ENCODE measurements around the gene RABGEF1. TPM values are rescaled to one million over a fixed set of nuclear protein-coding genes. Genes with fewer than 3 reads are reported as not detected.
"Not testable (repeated sequence)": the region's sequence is repeated elsewhere in the genome, so short reads cannot be mapped to it uniquely, and the experiment has no call there.

The RABGEF1 gene
- total and polyA plus RNA-seq, 12 donors: 23.6 to 50.2 (median 34.1) TPM

GRCh38 chr7:66757939-66758338 is 17.4 kb downstream of the RABGEF1 start:
- peaks cover 9 to 29% of the 10 kb centered on the region in 2 donors for H3K4me1 ChIP-seq (replicated peaks in 1 of 2)
- H3K4me3 ChIP-seq: no peak overlapping the region
- H3K9me3 ChIP-seq (replicated peaks in 1 of 3): no peaks in the 10 kb centered on the region
- TF ChIP-seq POLR2A (IDR thresholded peaks at IDR 0.05): no peak
- TF ChIP-seq, protein P1, sequence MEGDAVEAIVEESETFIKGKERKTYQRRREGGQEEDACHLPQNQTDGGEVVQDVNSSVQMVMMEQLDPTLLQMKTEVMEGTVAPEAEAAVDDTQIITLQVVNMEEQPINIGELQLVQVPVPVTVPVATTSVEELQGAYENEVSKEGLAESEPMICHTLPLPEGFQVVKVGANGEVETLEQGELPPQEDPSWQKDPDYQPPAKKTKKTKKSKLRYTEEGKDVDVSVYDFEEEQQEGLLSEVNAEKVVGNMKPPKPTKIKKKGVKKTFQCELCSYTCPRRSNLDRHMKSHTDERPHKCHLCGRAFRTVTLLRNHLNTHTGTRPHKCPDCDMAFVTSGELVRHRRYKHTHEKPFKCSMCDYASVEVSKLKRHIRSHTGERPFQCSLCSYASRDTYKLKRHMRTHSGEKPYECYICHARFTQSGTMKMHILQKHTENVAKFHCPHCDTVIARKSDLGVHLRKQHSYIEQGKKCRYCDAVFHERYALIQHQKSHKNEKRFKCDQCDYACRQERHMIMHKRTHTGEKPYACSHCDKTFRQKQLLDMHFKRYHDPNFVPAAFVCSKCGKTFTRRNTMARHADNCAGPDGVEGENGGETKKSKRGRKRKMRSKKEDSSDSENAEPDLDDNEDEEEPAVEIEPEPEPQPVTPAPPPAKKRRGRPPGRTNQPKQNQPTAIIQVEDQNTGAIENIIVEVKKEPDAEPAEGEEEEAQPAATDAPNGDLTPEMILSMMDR (IDR thresholded peaks at IDR 0.05): no peak
- H3K36me3 ChIP-seq (replicated peaks in 1 of 2): no peaks in the 10 kb centered on the region
- intact Hi-C loops (cut with DNase I): no loop called here
- peak overlapping the region in 4 of 5 donors; percentile 9 to 26 (median 17) for H3K27ac ChIP-seq
- H3K27me3 ChIP-seq: no peaks in the 10 kb centered on the region
- DNase-seq: peak in 1 of 7 donors; percentile 53
- WGBS, 4 donors: 28 to 42% (median 36%) methylated on average over 6 of the region's 6 CpGs

DNA sequence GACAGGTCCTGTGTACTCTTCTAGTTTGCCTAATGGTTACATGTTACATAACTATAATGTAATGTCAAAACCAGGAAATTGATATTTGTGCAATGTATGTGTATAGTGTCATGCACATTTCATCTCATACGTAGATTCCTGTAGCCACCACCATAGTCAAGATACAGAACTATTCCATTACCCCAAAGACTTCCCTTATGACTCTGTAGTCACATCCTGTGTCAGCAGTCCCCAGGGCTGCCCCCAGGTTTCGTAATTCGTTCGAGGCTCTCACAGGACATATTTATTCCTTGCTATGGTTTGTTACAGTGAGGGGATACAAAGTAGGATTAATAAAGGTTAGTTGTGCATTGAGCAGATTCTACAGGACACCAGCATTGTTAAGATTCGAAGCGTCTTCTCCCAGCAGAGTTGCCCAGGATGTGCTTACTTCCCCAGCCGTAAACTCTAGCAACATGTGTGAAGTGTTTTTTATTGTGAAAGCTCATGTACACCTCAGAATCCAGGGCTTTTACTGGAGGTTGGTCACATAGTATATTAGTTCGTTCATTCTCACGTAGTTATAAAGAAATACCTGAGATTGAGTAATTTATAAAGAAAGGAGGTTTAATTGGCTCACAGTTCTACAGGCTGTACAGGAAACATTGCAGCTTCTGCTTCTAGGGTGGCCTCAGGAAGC is 18.6 kb downstream of the RABGEF1 start:
- no peaks in the 10 kb centered on the region for H3K27me3 ChIP-seq

DNA sequence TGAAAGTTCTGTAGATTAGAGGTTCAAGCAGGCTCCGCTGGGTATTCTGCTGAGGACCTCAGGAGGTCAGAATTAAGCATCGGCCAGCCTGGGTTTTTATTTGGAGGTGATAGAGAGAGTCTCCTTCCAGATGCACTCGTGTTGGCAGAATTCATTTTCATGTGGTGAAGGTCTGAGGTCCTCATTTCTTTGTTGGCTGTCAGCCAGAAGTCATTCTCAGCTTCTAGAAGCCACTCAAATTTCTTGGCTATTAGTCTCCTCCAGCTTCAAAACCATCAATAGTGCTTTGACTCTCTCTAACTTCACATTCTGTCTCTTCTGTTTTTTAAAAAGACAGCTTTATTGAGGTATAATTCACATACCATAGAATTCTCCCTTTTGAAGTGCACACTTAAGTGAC is 22.6 kb downstream of the RABGEF1 start:
- intact Hi-C loops (cut with DNase I): not testable (repeated sequence)
- WGBS, 4 donors: 71 to 89% (median 78%) methylated on average over 3 of the region's 3 CpGs

More for the DNA sequence above, 18.6 kb downstream of the RABGEF1 start:
- intact Hi-C loops (cut with DNase I): no loop called here
- peak in 1 of 7 donors; percentile 47 for DNase-seq
- H3K36me3 ChIP-seq (replicated peaks in 1 of 2): no peaks in the 10 kb centered on the region
- TF ChIP-seq POLR2A (IDR thresholded peaks at IDR 0.05): no peak
- TF ChIP-seq, protein P1 (IDR thresholded peaks at IDR 0.05): no peak
- H3K9me3 ChIP-seq (replicated peaks in 1 of 3): no peaks in the 10 kb centered on the region
- WGBS, 4 donors: 83 to 92% (median 88%) methylated on average over 9 of the region's 9 CpGs
- no peak overlapping the region for H3K27ac ChIP-seq
- H3K4me3 ChIP-seq: no peak overlapping the region
- peaks cover 9 to 25% of the 10 kb centered on the region in 2 donors for H3K4me1 ChIP-seq (replicated peaks in 1 of 2)

DNA sequence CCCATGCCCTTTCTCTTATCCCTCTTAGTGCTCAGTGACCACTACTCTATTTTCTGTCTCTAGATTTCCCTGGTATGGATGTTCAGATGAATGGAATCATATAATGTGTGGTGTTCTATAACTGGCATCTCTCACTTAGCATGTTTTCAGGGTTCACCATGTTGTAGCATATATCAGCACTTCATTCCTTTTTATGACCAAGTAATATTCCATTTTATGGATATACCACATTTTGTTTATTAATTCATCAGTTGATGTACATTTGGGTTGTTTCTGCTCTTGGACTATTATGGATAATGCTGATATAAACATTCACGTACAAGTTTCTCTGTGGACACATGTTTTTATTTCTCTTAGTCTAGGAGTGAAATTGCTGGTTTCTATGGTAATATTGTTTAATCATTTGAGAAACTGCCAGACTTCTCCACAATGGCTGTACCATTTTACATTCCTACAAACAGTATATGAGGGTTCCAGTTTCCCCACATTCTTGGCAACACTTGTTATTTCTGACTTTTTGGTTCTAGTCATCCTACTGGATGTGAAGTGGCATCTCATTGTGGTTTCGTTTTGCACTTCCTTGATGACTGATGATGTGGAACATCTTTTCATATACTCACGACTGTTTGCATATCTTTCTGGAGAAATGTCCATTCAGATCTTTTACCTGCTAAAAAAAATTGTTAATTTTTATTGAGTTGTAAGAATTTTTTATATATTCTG is 23.3 kb downstream of the RABGEF1 start:
- H3K4me3 ChIP-seq; DNase-seq; intact Hi-C loops (cut with DNase I); H3K27me3 ChIP-seq; H3K36me3 ChIP-seq (replicated peaks in 1 of 2); H3K9me3 ChIP-seq (replicated peaks in 1 of 3); H3K27ac ChIP-seq: not testable (repeated sequence)
- peaks cover 10 to 14% of the 10 kb centered on the region in 2 donors for H3K4me1 ChIP-seq (replicated peaks in 1 of 2)
- 81 to 90% (median 83%) methylated on average over 3 of the region's 3 CpGs for WGBS, 4 donors

More for the DNA sequence above, 22.6 kb downstream of the RABGEF1 start:
- H3K27me3 ChIP-seq; H3K9me3 ChIP-seq (replicated peaks in 1 of 3); DNase-seq; H3K4me3 ChIP-seq; H3K27ac ChIP-seq; H3K36me3 ChIP-seq (replicated peaks in 1 of 2): not testable (repeated sequence)
- H3K4me1 ChIP-seq (replicated peaks in 1 of 2): peaks cover 12 to 17% of the 10 kb centered on the region in 2 donors

- DNase-seq; H3K4me3 ChIP-seq; H3K36me3 ChIP-seq (replicated peaks in 1 of 2); H3K27ac ChIP-seq; intact Hi-C loops (cut with DNase I); H3K9me3 ChIP-seq (replicated peaks in 1 of 3); H3K27me3 ChIP-seq: not testable (repeated sequence)
- 77 to 100% (median 90%) methylated on average over 1 of the region's 1 CpG; no CpG with 5 or more reads in 1 of the 4 donors for WGBS, 4 donors
- H3K4me1 ChIP-seq (replicated peaks in 1 of 2): peaks cover 14 to 17% of the 10 kb centered on the region in 2 donors
Measured at GRCh38 chr7:66764905-66765304, 24.4 kb downstream of the RABGEF1 start.

GRCh38 chr7:66765322-66766025 is 24.9 kb downstream of the RABGEF1 start:
- H3K9me3 ChIP-seq (replicated peaks in 1 of 3); intact Hi-C loops (cut with DNase I); H3K4me3 ChIP-seq; H3K27me3 ChIP-seq; H3K36me3 ChIP-seq (replicated peaks in 1 of 2); DNase-seq: not testable (repeated sequence)
- WGBS, 4 donors: 56 to 67% (median 61%) methylated on average over 3 to 5 of the region's 6 CpGs
- Histone ChIP-seq H3K4me1 (replicated peaks in 1 of 2) (peaks cover 14 to 17% of the 10 kb centered on the region in 2 donors), H3K27ac (peak overlapping the region in 2 of 5 donors; percentile 33 to 54)
